ENCODE measurements around the gene SUMO2. TPM values are rescaled to one million over a fixed set of nuclear protein-coding genes. Genes with fewer than 3 reads are reported as not detected.

Gene SUMO2
- total and polyA plus RNA-seq, 2 experiments from 2014 or later = 139 to 890 TPM

DNA sequence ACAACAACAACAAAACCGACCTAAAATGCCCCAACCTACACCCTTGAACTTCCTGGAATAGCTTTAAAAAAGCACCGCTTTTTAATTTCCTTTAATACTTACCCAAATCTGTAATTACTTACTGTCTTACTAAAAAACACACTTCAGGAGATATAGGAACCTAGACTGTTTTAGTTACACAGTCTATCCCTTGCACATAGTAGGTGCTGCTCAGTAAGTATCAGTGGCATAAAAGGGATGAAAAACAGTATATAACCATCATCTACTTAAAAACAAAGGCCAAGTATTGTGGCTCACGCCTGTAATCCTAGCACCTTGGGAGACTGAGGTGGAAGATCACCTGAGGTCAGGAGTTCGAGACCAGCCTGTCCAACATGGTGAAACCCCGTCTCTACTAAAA, 6.1 kb downstream of the SUMO2 start:
- Mint-ChIP-seq H3K9me3 (no peaks in the 10 kb centered on the region; the same call in 2 of the 3 replicates), H3K36me3 (ENCODE audit: low read depth) (peaks cover 95% of the 10 kb centered on the region), H3K4me1 (peaks cover 13% of the 10 kb centered on the region), H3K4me3 (no peak overlapping the region), H3K27me3 (ENCODE audit: insufficient read depth, low read depth, poor library complexity) (peaks cover 18% of the 10 kb centered on the region), H3K27ac (no peak overlapping the region)
- H3K4me1 ChIP-seq (ENCODE audit: insufficient read depth) = 0 out of 2 replicates have a peak, but pooled peaks cover 13% of the 10 kb centered on the region
- no peak overlapping the region for H2AFZ ChIP-seq
- DNase-seq (ENCODE audit: low spot score) = no peak
- H3K9me2 ChIP-seq (ENCODE audit: insufficient read depth) = no peaks in the 10 kb centered on the region
- H3K36me3 ChIP-seq (ENCODE audit: insufficient read depth) = peaks cover 70% of the 10 kb centered on the region
- H3K4me2 ChIP-seq = no peak overlapping the region
- peaks cover 71% of the 10 kb centered on the region for H4K20me1 ChIP-seq (replicated peaks; ENCODE audit: insufficient read depth)
- TF ChIP-seq ZNF331 (CRISPR knock-in tag; IDR thresholded peaks at IDR 0.05; ENCODE audit: low read depth) (no peak), NANOG (IDR thresholded peaks at IDR 0.05; ENCODE audit: borderline replicate concordance) (no peak), ZNF114 (CRISPR knock-in tag; IDR thresholded peaks at IDR 0.05) (no peak), CREB1 (CRISPR knock-in tag; IDR thresholded peaks at IDR 0.05; ENCODE audit: low read depth) (no peak), STAT1 (IDR thresholded peaks at IDR 0.05; ENCODE audit: unreplicated experiment) (no peak), EZH2phosphoT487 (IDR thresholded peaks at IDR 0.05; ENCODE audit: unreplicated experiment) (no peak), JUNB (IDR thresholded peaks at IDR 0.05; ENCODE audit: unreplicated experiment) (no peak), EZH2 (IDR thresholded peaks at IDR 0.05; ENCODE audit: low read depth, unreplicated experiment) (no peak), POLR2AphosphoS5 (IDR thresholded peaks at IDR 0.05; ENCODE audit: low read depth) (no peak)
- TF ChIP-seq, protein P1, sequence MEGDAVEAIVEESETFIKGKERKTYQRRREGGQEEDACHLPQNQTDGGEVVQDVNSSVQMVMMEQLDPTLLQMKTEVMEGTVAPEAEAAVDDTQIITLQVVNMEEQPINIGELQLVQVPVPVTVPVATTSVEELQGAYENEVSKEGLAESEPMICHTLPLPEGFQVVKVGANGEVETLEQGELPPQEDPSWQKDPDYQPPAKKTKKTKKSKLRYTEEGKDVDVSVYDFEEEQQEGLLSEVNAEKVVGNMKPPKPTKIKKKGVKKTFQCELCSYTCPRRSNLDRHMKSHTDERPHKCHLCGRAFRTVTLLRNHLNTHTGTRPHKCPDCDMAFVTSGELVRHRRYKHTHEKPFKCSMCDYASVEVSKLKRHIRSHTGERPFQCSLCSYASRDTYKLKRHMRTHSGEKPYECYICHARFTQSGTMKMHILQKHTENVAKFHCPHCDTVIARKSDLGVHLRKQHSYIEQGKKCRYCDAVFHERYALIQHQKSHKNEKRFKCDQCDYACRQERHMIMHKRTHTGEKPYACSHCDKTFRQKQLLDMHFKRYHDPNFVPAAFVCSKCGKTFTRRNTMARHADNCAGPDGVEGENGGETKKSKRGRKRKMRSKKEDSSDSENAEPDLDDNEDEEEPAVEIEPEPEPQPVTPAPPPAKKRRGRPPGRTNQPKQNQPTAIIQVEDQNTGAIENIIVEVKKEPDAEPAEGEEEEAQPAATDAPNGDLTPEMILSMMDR (conservative IDR thresholded peaks at IDR 0.05; ENCODE audit: low read depth in 2 of 2) = no peak
- TF ChIP-seq, protein P2, sequence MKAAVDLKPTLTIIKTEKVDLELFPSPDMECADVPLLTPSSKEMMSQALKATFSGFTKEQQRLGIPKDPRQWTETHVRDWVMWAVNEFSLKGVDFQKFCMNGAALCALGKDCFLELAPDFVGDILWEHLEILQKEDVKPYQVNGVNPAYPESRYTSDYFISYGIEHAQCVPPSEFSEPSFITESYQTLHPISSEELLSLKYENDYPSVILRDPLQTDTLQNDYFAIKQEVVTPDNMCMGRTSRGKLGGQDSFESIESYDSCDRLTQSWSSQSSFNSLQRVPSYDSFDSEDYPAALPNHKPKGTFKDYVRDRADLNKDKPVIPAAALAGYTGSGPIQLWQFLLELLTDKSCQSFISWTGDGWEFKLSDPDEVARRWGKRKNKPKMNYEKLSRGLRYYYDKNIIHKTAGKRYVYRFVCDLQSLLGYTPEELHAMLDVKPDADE (IDR thresholded peaks at IDR 0.05) = no peak
- TF ChIP-seq, protein P3, sequence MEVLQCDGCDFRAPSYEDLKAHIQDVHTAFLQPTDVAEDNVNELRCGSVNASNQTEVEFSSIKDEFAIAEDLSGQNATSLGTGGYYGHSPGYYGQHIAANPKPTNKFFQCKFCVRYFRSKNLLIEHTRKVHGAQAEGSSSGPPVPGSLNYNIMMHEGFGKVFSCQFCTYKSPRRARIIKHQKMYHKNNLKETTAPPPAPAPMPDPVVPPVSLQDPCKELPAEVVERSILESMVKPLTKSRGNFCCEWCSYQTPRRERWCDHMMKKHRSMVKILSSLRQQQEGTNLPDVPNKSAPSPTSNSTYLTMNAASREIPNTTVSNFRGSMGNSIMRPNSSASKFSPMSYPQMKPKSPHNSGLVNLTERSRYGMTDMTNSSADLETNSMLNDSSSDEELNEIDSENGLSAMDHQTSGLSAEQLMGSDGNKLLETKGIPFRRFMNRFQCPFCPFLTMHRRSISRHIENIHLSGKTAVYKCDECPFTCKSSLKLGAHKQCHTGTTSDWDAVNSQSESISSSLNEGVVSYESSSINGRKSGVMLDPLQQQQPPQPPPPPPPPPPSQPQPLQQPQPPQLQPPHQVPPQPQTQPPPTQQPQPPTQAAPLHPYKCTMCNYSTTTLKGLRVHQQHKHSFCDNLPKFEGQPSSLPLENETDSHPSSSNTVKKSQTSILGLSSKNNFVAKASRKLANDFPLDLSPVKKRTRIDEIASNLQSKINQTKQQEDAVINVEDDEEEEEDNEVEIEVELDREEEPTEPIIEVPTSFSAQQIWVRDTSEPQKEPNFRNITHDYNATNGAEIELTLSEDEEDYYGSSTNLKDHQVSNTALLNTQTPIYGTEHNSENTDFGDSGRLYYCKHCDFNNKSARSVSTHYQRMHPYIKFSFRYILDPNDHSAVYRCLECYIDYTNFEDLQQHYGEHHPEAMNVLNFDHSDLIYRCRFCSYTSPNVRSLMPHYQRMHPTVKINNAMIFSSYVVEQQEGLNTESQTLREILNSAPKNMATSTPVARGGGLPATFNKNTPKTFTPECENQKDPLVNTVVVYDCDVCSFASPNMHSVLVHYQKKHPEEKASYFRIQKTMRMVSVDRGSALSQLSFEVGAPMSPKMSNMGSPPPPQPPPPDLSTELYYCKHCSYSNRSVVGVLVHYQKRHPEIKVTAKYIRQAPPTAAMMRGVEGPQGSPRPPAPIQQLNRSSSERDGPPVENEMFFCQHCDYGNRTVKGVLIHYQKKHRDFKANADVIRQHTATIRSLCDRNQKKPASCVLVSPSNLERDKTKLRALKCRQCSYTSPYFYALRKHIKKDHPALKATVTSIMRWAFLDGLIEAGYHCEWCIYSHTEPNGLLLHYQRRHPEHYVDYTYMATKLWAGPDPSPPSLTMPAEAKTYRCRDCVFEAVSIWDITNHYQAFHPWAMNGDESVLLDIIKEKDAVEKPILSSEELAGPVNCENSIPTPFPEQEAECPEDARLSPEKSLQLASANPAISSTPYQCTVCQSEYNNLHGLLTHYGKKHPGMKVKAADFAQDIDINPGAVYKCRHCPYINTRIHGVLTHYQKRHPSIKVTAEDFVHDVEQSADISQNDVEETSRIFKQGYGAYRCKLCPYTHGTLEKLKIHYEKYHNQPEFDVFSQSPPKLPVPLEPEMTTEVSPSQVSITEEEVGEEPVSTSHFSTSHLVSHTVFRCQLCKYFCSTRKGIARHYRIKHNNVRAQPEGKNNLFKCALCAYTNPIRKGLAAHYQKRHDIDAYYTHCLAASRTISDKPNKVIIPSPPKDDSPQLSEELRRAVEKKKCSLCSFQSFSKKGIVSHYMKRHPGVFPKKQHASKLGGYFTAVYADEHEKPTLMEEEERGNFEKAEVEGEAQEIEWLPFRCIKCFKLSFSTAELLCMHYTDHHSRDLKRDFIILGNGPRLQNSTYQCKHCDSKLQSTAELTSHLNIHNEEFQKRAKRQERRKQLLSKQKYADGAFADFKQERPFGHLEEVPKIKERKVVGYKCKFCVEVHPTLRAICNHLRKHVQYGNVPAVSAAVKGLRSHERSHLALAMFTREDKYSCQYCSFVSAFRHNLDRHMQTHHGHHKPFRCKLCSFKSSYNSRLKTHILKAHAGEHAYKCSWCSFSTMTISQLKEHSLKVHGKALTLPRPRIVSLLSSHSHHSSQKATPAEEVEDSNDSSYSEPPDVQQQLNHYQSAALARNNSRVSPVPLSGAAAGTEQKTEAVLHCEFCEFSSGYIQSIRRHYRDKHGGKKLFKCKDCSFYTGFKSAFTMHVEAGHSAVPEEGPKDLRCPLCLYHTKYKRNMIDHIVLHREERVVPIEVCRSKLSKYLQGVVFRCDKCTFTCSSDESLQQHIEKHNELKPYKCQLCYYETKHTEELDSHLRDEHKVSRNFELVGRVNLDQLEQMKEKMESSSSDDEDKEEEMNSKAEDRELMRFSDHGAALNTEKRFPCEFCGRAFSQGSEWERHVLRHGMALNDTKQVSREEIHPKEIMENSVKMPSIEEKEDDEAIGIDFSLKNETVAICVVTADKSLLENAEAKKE (CRISPR knock-in tag; IDR thresholded peaks at IDR 0.05) = no peak
- TF ChIP-seq, protein P4, sequence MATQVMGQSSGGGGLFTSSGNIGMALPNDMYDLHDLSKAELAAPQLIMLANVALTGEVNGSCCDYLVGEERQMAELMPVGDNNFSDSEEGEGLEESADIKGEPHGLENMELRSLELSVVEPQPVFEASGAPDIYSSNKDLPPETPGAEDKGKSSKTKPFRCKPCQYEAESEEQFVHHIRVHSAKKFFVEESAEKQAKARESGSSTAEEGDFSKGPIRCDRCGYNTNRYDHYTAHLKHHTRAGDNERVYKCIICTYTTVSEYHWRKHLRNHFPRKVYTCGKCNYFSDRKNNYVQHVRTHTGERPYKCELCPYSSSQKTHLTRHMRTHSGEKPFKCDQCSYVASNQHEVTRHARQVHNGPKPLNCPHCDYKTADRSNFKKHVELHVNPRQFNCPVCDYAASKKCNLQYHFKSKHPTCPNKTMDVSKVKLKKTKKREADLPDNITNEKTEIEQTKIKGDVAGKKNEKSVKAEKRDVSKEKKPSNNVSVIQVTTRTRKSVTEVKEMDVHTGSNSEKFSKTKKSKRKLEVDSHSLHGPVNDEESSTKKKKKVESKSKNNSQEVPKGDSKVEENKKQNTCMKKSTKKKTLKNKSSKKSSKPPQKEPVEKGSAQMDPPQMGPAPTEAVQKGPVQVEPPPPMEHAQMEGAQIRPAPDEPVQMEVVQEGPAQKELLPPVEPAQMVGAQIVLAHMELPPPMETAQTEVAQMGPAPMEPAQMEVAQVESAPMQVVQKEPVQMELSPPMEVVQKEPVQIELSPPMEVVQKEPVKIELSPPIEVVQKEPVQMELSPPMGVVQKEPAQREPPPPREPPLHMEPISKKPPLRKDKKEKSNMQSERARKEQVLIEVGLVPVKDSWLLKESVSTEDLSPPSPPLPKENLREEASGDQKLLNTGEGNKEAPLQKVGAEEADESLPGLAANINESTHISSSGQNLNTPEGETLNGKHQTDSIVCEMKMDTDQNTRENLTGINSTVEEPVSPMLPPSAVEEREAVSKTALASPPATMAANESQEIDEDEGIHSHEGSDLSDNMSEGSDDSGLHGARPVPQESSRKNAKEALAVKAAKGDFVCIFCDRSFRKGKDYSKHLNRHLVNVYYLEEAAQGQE (IDR thresholded peaks at IDR 0.05; ENCODE audit: unreplicated experiment) = no peak
- no peaks in the 10 kb centered on the region for H3K27me3 ChIP-seq (ENCODE audit: insufficient read depth)
- H3K4me3 ChIP-seq = no peak overlapping the region
- peaks cover 55% of the 10 kb centered on the region for H3F3A ChIP-seq (replicated peaks; ENCODE audit: low read depth)
- ATAC-seq = no peak
- H3K79me2 ChIP-seq (replicated peaks; ENCODE audit: insufficient read depth) = peaks cover 88% of the 10 kb centered on the region
- H3K27ac ChIP-seq (ENCODE audit: low read depth) = peak overlapping the region; percentile 84; the same call in 1 of the 2 replicates

Measured in GM23338 (cell line).